ENCODE data around the gene USP6.

USP6 gene

GRCh38 chr17:5092218-5093010 lies 23.4 kb upstream of the USP6 start:
- TF ChIP-seq CTCF (conservative IDR thresholded peaks at IDR 0.05) = no peak
- no peak overlapping the region for H3K27ac ChIP-seq

GRCh38 chr17:5096731-5097100 lies 19.1 kb upstream of the USP6 start:
- TF ChIP-seq CTCF (conservative IDR thresholded peaks at IDR 0.05) = no peak
- H3K27ac ChIP-seq = no peak overlapping the region

- no peak for TF ChIP-seq CTCF (conservative IDR thresholded peaks at IDR 0.05)
- no peak overlapping the region for H3K27ac ChIP-seq
These were observed 18.6 kb upstream of the USP6 start for GRCh38 chr17:5097101-5097834.

GRCh38 chr17:5099271-5099670 lies 16.6 kb upstream of the USP6 start:
- no peak overlapping the region for H3K27ac ChIP-seq
- TF ChIP-seq CTCF (conservative IDR thresholded peaks at IDR 0.05) = no peak

GRCh38 chr17:5100832-5101231 lies 15.0 kb upstream of the USP6 start:
- no peak overlapping the region for H3K27ac ChIP-seq
- TF ChIP-seq CTCF (conservative IDR thresholded peaks at IDR 0.05) = no peak

- H3K27ac ChIP-seq = peak overlapping the region; percentile 74
- no peak for TF ChIP-seq CTCF (conservative IDR thresholded peaks at IDR 0.05)
These were observed 5.0 kb upstream of the USP6 start for GRCh38 chr17:5110816-5111215.

GRCh38 chr17:5111402-5112204 lies 4.2 kb upstream of the USP6 start, which contains the start of gene ZNF232:
TSS of gene ZNF232 (minus strand) at chr17:5111878. CDS start at chr17:5111822, 56 bp downstream.
- TF ChIP-seq CTCF (conservative IDR thresholded peaks at IDR 0.05) = no peak
- H3K27ac ChIP-seq = peak within 1 kb of the TSS; percentile 74
